Central memory CD4-positive, alpha-beta T cell (primary cell): ENCODE data around the gene LNPK.
"Not testable (repeated sequence)": the region's sequence is repeated elsewhere in the genome, so short reads cannot be mapped to it uniquely, and the experiment has no call there.

ENCODE experiments used
- DNase-seq: peaks from one replicate; pipeline ENCODE4 v3.0.0; 2022
- total RNA-seq, 3 experiments: gene quantifications; one replicate each; lab custom pipeline; 2026; lab: John Stamatoyannopoulos, UW

Gene LNPK
- total RNA-seq = 47.1 to 62.9 (median 52.8) reads per million in 3 experiments

- peak; percentile 93 for DNase-seq
Observed at GRCh38 chr2:176001916-176002687, at the start of gene LNPK. Gene LNPK (minus strand): TSS chr2:176002267. CDS start chr2:175995584, 6,683 bp downstream.

GRCh38 chr2:176039375-176039774 is 37.3 kb upstream of the LNPK start:
- DNase-seq = no peak

- DNase-seq = no peak
Observed at GRCh38 chr2:176038694-176039093, 36.6 kb upstream of the LNPK start.

- DNase-seq = no peak
Observed at GRCh38 chr2:176035013-176035691, 33.1 kb upstream of the LNPK start.

- DNase-seq = no peak
Observed at GRCh38 chr2:176027806-176028205, 25.7 kb upstream of the LNPK start.

GRCh38 chr2:176025932-176026331 is 23.9 kb upstream of the LNPK start:
- no peak for DNase-seq

GRCh38 chr2:176024083-176024482 is 22.0 kb upstream of the LNPK start:
- no peak for DNase-seq

GRCh38 chr2:176022048-176022447 is 20.0 kb upstream of the LNPK start:
- no peak for DNase-seq

GRCh38 chr2:176020400-176020799 is 18.3 kb upstream of the LNPK start:
- no peak for DNase-seq

- no peak for DNase-seq
Observed at GRCh38 chr2:176018708-176019107, 16.6 kb upstream of the LNPK start.

- DNase-seq = no peak
Observed at GRCh38 chr2:176009445-176009844, 7.4 kb upstream of the LNPK start.

GRCh38 chr2:176004934-176005333 is 2.9 kb upstream of the LNPK start:
- DNase-seq = no peak

- no peak for DNase-seq
Observed at GRCh38 chr2:176003958-176004357, 1.9 kb upstream of the LNPK start.

- DNase-seq = no peak
Observed at GRCh38 chr2:176002688-176003210, 682 bp upstream of the LNPK start.

GRCh38 chr2:176001281-176001915 is 669 bp downstream of the LNPK start:
- DNase-seq = peak; percentile 38

GRCh38 chr2:175999283-175999819 is 2.7 kb downstream of the LNPK start:
- DNase-seq = no peak

- no peak for DNase-seq
Observed at GRCh38 chr2:175990099-175990498, 12.0 kb downstream of the LNPK start.

- not testable (repeated sequence) for DNase-seq
Observed at GRCh38 chr2:175987126-175987525, 14.9 kb downstream of the LNPK start.

- DNase-seq = no peak
Observed at GRCh38 chr2:175984846-175985245, 17.2 kb downstream of the LNPK start.

GRCh38 chr2:175981551-175981950 is 20.5 kb downstream of the LNPK start:
- DNase-seq = no peak

- no peak for DNase-seq
Observed at GRCh38 chr2:175976391-175977157, 25.5 kb downstream of the LNPK start.

GRCh38 chr2:175973373-175973772 is 28.7 kb downstream of the LNPK start:
- no peak for DNase-seq
